Measurements from ENCODE around the gene FMN2. TPM values are rescaled to one million over a fixed set of nuclear protein-coding genes. Genes with fewer than 3 reads are reported as not detected.

The FMN2 gene
- total RNA-seq, 1 donor from 2014 or later: not detected

GRCh38 chr1:240308096-240308495 lies 216.4 kb downstream of the FMN2 start:
- CTCF ChIA-PET: no interaction called here
- Mint-ChIP-seq H3K27ac (no peak overlapping the region), H3K9me3 (peaks cover 9% of the 10 kb centered on the region), H3K4me1 (no peaks in the 10 kb centered on the region), H3K27me3 (no peaks in the 10 kb centered on the region), H3K36me3 (ENCODE audit: low read depth) (no peaks in the 10 kb centered on the region), H3K4me3 (no peak overlapping the region)
- no peak for TF ChIP-seq CTCF (IDR thresholded peaks at IDR 0.05)
- no peak for DNase-seq
- intact Hi-C loops (cut with micrococcal nuclease): no loop called here
- POLR2A ChIA-PET: no interaction called here
- no peak for ATAC-seq (ENCODE audit: low read depth)

- H3K4me3 Mint-ChIP-seq: no peak overlapping the region
- H3K27ac Mint-ChIP-seq: no peak overlapping the region
- no peaks in the 10 kb centered on the region for H3K4me1 Mint-ChIP-seq
- intact Hi-C loops (cut with micrococcal nuclease): no loop called here
- POLR2A ChIA-PET: no interaction called here
- H3K36me3 Mint-ChIP-seq (ENCODE audit: low read depth): no peaks in the 10 kb centered on the region
- CTCF ChIA-PET: no interaction called here
- H3K9me3 Mint-ChIP-seq: peaks cover 5% of the 10 kb centered on the region
- no peaks in the 10 kb centered on the region for H3K27me3 Mint-ChIP-seq
- ATAC-seq (ENCODE audit: low read depth): no peak
- no peak for TF ChIP-seq CTCF (IDR thresholded peaks at IDR 0.05)
- DNase-seq: no peak
Observed at GRCh38 chr1:240309769-240310168, 218.1 kb downstream of the FMN2 start.

GRCh38 chr1:240310226-240310925 lies 218.7 kb downstream of the FMN2 start:
- Mint-ChIP-seq H3K4me3 (no peak overlapping the region), H3K27me3 (no peaks in the 10 kb centered on the region), H3K27ac (no peak overlapping the region), H3K36me3 (ENCODE audit: low read depth) (no peaks in the 10 kb centered on the region), H3K9me3 (peaks cover 5% of the 10 kb centered on the region), H3K4me1 (no peaks in the 10 kb centered on the region)
- POLR2A ChIA-PET: no interaction called here
- intact Hi-C loops (cut with micrococcal nuclease): no loop called here
- CTCF ChIA-PET: no interaction called here
- TF ChIP-seq CTCF (IDR thresholded peaks at IDR 0.05): no peak
- DNase-seq: no peak
- no peak for ATAC-seq (ENCODE audit: low read depth)

GRCh38 chr1:240312872-240313271 lies 221.2 kb downstream of the FMN2 start:
- CTCF ChIA-PET: no interaction called here
- no peaks in the 10 kb centered on the region for H3K27me3 Mint-ChIP-seq
- peaks cover 2% of the 10 kb centered on the region for H3K9me3 Mint-ChIP-seq

More at GRCh38 chr1:240312872-240313271, 221.2 kb downstream of the FMN2 start:
- TF ChIP-seq CTCF (IDR thresholded peaks at IDR 0.05): no peak
- Mint-ChIP-seq H3K4me3 (no peak overlapping the region), H3K4me1 (no peaks in the 10 kb centered on the region), H3K36me3 (ENCODE audit: low read depth) (no peaks in the 10 kb centered on the region), H3K27ac (no peak overlapping the region)
- DNase-seq (no peak), ATAC-seq (ENCODE audit: low read depth) (no peak)
- POLR2A ChIA-PET: no interaction called here
- intact Hi-C loops (cut with micrococcal nuclease): no loop called here
